BLaER1 (cell line): ENCODE measurements around the gene NCKAP5.

Experiments
- H3K27ac ChIP-seq: shearing (Covaris generic); formaldehyde crosslinking; 2 replicates; pipeline ENCODE4 v1.8.1; 2022
- H3K27me3 ChIP-seq: shearing (Covaris generic); formaldehyde crosslinking; 2 replicates; pipeline ENCODE4 v1.8.1; 2022
- H3K36me3 ChIP-seq: shearing (Covaris generic); formaldehyde crosslinking; 2 replicates; pipeline ENCODE4 v1.8.1; 2022
- H3K4me1 ChIP-seq: shearing (Covaris generic); formaldehyde crosslinking; 2 replicates; pipeline ENCODE4 v1.8.1; 2022
- H3K4me2 ChIP-seq: shearing (Covaris generic); formaldehyde crosslinking; 2 replicates; pipeline ENCODE4 v1.8.1; 2022
- H3K4me3 ChIP-seq: shearing (Covaris generic); formaldehyde crosslinking; 2 replicates; pipeline ENCODE4 v1.8.1; 2022
- H3K9ac ChIP-seq: shearing (Covaris generic); formaldehyde crosslinking; 2 replicates; pipeline ENCODE4 v1.8.1; 2022
- H3K9me3 ChIP-seq: shearing (Covaris generic); formaldehyde crosslinking; 2 replicates; pipeline ENCODE4 v1.8.1; 2022
- H4K20me1 ChIP-seq: shearing (Covaris generic); formaldehyde crosslinking; 2 replicates; pipeline ENCODE4 v1.8.1; 2022
- Cebpa-rat ChIP-seq: shearing (Covaris generic); IDR thresholded peaks from 2 replicates; pipeline ENCODE4 v1.8.1; 2022

NCKAP5 gene

GRCh38 chr2:133312038-133312729 is 256.1 kb downstream of the NCKAP5 start:
- no peak for TF ChIP-seq Cebpa-rat
- H3K9me3 ChIP-seq: no peaks in the 10 kb centered on the region
- no peaks in the 10 kb centered on the region for H3K4me1 ChIP-seq

DNA sequence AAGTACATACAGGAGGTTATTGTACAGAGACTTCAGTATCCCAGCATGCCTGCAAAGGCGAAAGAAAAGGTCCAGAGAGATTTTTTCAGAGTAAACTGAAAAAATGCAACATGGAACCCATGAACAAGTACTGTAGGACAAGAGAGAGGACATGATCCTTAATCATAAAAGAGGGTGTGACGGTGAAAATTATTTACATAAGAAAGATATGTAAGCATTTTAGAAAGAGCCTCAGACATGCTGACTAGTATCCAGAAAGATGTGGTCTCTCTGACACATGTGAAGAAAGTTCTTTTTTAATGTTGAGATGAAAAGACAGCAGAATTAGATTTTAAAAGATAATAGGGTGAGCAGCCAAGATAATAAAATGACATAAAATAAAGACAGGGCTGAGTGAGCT is 262.0 kb downstream of the NCKAP5 start:
- no peaks in the 10 kb centered on the region for H3K4me1 ChIP-seq
- no peak overlapping the region for H3K4me3 ChIP-seq
- no peak for TF ChIP-seq Cebpa-rat
- H3K36me3 ChIP-seq: no peaks in the 10 kb centered on the region
- H3K27me3 ChIP-seq: no peaks in the 10 kb centered on the region
- H3K9me3 ChIP-seq: no peaks in the 10 kb centered on the region
- H3K4me2 ChIP-seq: no peak overlapping the region
- H3K9ac ChIP-seq: no peak overlapping the region
- no peak overlapping the region for H3K27ac ChIP-seq
- no peaks in the 10 kb centered on the region for H4K20me1 ChIP-seq

More at GRCh38 chr2:133312038-133312729, 256.1 kb downstream of the NCKAP5 start:
- H3K4me3 ChIP-seq: no peak overlapping the region
- no peaks in the 10 kb centered on the region for H3K36me3 ChIP-seq
- H3K9ac ChIP-seq: no peak overlapping the region
- no peak overlapping the region for H3K27ac ChIP-seq
- no peak overlapping the region for H3K4me2 ChIP-seq
- no peaks in the 10 kb centered on the region for H4K20me1 ChIP-seq
- H3K27me3 ChIP-seq: no peaks in the 10 kb centered on the region

- TF ChIP-seq Cebpa-rat: no peak
- no peak overlapping the region for H3K4me2 ChIP-seq
- no peaks in the 10 kb centered on the region for H3K36me3 ChIP-seq
- no peaks in the 10 kb centered on the region for H4K20me1 ChIP-seq
- no peak overlapping the region for H3K9ac ChIP-seq
- no peak overlapping the region for H3K27ac ChIP-seq
- H3K4me3 ChIP-seq: no peak overlapping the region
- H3K9me3 ChIP-seq: no peaks in the 10 kb centered on the region
- no peaks in the 10 kb centered on the region for H3K4me1 ChIP-seq
- H3K27me3 ChIP-seq: no peaks in the 10 kb centered on the region
Observed at GRCh38 chr2:133304344-133304743, 263.9 kb downstream of the NCKAP5 start.

GRCh38 chr2:133303150-133303549 is 265.1 kb downstream of the NCKAP5 start:
- Histone ChIP-seq H3K9ac (no peak overlapping the region), H3K27me3 (no peaks in the 10 kb centered on the region), H3K4me3 (no peak overlapping the region), H3K4me2 (no peak overlapping the region), H3K9me3 (no peaks in the 10 kb centered on the region), H3K4me1 (no peaks in the 10 kb centered on the region), H3K36me3 (no peaks in the 10 kb centered on the region), H4K20me1 (no peaks in the 10 kb centered on the region), H3K27ac (no peak overlapping the region)
- no peak for TF ChIP-seq Cebpa-rat

DNA sequence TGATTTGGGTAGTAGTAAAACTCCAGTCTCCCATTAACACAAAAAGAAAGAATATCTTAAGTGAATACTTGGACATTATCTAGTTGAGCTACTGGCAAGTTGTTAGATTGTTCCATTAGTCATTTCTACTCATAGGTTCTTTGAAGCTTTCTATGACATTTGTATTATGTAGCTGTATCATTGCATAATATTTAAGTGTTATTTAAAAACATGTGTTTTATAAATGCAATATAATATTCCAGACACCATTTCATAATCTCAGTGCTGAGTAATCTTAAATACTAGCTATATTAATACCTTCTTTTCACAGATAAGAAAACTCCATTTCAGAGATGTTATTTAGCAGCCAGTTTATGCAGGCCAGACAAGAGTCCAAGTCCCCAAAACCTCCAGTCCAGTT is 271.9 kb downstream of the NCKAP5 start:
- H3K27ac ChIP-seq: no peak overlapping the region
- no peak for TF ChIP-seq Cebpa-rat

DNA sequence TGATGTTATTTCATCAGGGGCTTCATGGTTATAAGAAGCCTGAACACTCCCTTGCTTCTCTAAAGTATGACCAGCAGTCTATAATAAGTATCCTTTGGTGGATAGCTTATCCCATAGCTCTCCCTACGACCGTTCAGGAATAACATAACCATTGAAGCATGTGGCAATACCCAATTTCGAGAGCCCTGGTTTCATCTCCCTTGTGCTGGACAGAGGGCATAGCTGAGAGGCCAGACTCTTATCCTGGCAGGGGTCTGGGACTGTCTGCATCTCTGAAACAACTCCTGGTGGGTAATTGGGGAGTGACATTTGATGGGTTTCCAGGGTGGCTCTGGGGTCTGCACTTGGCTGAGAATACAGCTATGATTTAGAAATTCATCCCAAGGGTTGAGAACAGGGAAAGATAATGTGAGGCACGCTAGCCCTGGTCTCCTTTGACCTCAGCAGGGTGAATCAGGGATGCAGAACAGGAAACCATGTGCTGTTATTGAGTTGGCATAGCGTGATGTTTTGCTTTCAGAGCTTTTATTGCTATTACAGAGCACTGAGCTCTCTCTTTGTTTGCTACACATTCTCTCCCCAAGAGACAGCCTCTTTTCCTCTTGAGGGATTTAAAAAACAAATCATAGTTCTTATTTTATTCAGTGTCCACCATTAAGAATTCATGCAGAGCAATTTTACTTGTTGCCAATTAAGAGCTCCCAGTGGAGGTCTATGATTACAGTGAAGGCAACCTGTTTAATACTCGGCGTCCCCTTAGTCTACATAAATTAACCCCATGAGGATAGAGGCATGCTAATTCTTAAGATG is 274.5 kb downstream of the NCKAP5 start:
- Histone ChIP-seq H3K27ac (no peak overlapping the region), H3K36me3 (no peaks in the 10 kb centered on the region), H3K9me3 (no peaks in the 10 kb centered on the region)

More for the DNA sequence above, 271.9 kb downstream of the NCKAP5 start:
- no peak overlapping the region for H3K4me3 ChIP-seq
- no peaks in the 10 kb centered on the region for H4K20me1 ChIP-seq
- H3K4me2 ChIP-seq: no peak overlapping the region
- no peaks in the 10 kb centered on the region for H3K9me3 ChIP-seq
- no peaks in the 10 kb centered on the region for H3K36me3 ChIP-seq
- no peak overlapping the region for H3K9ac ChIP-seq
- no peaks in the 10 kb centered on the region for H3K4me1 ChIP-seq
- H3K27me3 ChIP-seq: no peaks in the 10 kb centered on the region; the same call in 1 of the 2 replicates

GRCh38 chr2:133292259-133292658 is 276.0 kb downstream of the NCKAP5 start:
- H4K20me1 ChIP-seq: no peaks in the 10 kb centered on the region
- H3K9me3 ChIP-seq: no peaks in the 10 kb centered on the region
- H3K27me3 ChIP-seq: no peaks in the 10 kb centered on the region; the same call in 1 of the 2 replicates
- TF ChIP-seq Cebpa-rat: no peak
- H3K36me3 ChIP-seq: no peaks in the 10 kb centered on the region
- H3K4me2 ChIP-seq: no peak overlapping the region
- H3K4me3 ChIP-seq: no peak overlapping the region
- H3K9ac ChIP-seq: no peak overlapping the region
- no peak overlapping the region for H3K27ac ChIP-seq
- H3K4me1 ChIP-seq: no peaks in the 10 kb centered on the region

More for the DNA sequence above, 274.5 kb downstream of the NCKAP5 start:
- Histone ChIP-seq H3K9ac (no peak overlapping the region), H3K4me3 (no peak overlapping the region), H3K4me1 (no peaks in the 10 kb centered on the region), H3K27me3 (no peaks in the 10 kb centered on the region; the same call in 1 of the 2 replicates), H4K20me1 (no peaks in the 10 kb centered on the region), H3K4me2 (no peak overlapping the region)
- TF ChIP-seq Cebpa-rat: no peak

- Histone ChIP-seq H3K36me3 (no peaks in the 10 kb centered on the region), H3K27ac (no peak overlapping the region), H3K4me3 (no peak overlapping the region), H3K9ac (no peak overlapping the region), H3K27me3 (no peaks in the 10 kb centered on the region; the same call in 1 of the 2 replicates), H3K9me3 (no peaks in the 10 kb centered on the region), H3K4me2 (no peak overlapping the region), H3K4me1 (no peaks in the 10 kb centered on the region), H4K20me1 (no peaks in the 10 kb centered on the region)
- TF ChIP-seq Cebpa-rat: no peak
Observed at GRCh38 chr2:133287709-133288108, 280.6 kb downstream of the NCKAP5 start.

DNA sequence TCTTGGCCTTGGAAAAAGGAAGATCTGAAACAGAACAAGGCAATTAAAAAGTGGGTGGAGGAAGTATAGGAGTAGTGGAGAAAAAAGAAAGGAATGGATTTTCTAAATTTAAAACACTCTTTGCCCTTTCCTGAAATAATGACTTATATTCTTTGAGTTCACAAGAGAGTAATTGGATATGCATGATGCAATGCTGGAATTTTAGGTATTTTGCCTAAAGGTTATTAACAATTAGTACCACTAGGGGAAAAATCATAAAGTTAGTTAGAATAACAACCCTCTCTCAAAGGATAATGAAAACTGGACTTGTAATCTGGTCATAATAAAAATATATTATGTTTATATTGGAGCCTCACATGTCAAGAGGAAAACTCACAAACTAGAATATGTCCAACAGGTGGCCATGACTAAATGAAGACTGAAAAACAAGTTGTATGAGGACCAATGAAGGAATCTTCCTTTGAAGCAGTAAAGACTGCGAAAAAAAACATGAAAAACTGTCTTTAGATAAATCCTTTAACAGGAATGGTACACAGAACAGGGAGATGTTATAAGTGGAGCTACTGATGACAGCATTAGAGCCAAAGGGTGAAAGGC is 281.8 kb downstream of the NCKAP5 start:
- no peaks in the 10 kb centered on the region; the same call in 1 of the 2 replicates for H3K27me3 ChIP-seq
- no peaks in the 10 kb centered on the region for H3K9me3 ChIP-seq
- H3K36me3 ChIP-seq: no peaks in the 10 kb centered on the region
- no peak overlapping the region for H3K4me2 ChIP-seq
- H3K27ac ChIP-seq: no peak overlapping the region
- no peak for TF ChIP-seq Cebpa-rat
- no peak overlapping the region for H3K9ac ChIP-seq
- no peaks in the 10 kb centered on the region for H3K4me1 ChIP-seq
- no peak overlapping the region for H3K4me3 ChIP-seq
- H4K20me1 ChIP-seq: no peaks in the 10 kb centered on the region

- peaks cover 2% of the 10 kb centered on the region; the same call in 1 of the 2 replicates for H3K27me3 ChIP-seq
- H3K4me1 ChIP-seq: no peaks in the 10 kb centered on the region
- no peaks in the 10 kb centered on the region for H3K9me3 ChIP-seq
- no peak overlapping the region for H3K4me3 ChIP-seq
- no peak for TF ChIP-seq Cebpa-rat
- no peak overlapping the region for H3K9ac ChIP-seq
- no peaks in the 10 kb centered on the region for H3K36me3 ChIP-seq
- H3K4me2 ChIP-seq: no peak overlapping the region
- H3K27ac ChIP-seq: no peak overlapping the region
- H4K20me1 ChIP-seq: no peaks in the 10 kb centered on the region
Observed at GRCh38 chr2:133273031-133273430, 295.2 kb downstream of the NCKAP5 start.
